ENCODE data around the gene RTBDN.

DNA sequence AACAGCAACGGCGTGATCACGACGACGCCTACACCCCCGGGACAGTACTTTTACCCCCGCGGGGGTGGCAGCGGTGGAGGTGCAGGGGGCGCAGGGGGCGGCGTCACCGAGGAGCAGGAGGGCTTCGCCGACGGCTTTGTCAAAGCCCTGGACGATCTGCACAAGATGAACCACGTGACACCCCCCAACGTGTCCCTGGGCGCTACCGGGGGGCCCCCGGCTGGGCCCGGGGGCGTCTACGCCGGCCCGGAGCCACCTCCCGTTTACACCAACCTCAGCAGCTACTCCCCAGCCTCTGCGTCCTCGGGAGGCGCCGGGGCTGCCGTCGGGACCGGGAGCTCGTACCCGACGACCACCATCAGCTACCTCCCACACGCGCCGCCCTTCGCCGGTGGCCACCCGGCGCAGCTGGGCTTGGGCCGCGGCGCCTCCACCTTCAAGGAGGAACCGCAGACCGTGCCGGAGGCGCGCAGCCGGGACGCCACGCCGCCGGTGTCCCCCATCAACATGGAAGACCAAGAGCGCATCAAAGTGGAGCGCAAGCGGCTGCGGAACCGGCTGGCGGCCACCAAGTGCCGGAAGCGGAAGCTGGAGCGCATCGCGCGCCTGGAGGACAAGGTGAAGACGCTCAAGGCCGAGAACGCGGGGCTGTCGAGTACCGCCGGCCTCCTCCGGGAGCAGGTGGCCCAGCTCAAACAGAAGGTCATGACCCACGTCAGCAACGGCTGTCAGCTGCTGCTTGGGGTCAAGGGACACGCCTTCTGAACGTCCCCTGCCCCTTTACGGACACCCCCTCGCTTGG lies 42.1 kb downstream of the RTBDN start:
- no peak for TF ChIP-seq RAD21 (IDR thresholded peaks at IDR 0.05 in 1 of 2, conservative IDR thresholded peaks at IDR 0.05 in 1 of 2; ENCODE audit: low read depth in 2 of 2, low read length in 2 of 2)
- no peak for TF ChIP-seq SP1 (IDR thresholded peaks at IDR 0.05; ENCODE audit: low read depth, low read length)
- TF ChIP-seq, protein P1, sequence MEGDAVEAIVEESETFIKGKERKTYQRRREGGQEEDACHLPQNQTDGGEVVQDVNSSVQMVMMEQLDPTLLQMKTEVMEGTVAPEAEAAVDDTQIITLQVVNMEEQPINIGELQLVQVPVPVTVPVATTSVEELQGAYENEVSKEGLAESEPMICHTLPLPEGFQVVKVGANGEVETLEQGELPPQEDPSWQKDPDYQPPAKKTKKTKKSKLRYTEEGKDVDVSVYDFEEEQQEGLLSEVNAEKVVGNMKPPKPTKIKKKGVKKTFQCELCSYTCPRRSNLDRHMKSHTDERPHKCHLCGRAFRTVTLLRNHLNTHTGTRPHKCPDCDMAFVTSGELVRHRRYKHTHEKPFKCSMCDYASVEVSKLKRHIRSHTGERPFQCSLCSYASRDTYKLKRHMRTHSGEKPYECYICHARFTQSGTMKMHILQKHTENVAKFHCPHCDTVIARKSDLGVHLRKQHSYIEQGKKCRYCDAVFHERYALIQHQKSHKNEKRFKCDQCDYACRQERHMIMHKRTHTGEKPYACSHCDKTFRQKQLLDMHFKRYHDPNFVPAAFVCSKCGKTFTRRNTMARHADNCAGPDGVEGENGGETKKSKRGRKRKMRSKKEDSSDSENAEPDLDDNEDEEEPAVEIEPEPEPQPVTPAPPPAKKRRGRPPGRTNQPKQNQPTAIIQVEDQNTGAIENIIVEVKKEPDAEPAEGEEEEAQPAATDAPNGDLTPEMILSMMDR (IDR thresholded peaks at IDR 0.05; ENCODE audit: control extremely low read depth in 1 of 3, insufficient read depth in 1 of 3, low read depth in 1 of 3, low read length in 3 of 3): peak in 1 of 3 experiments; percentile 7; a peak in 1 of 4 replicates
- no peak for TF ChIP-seq KDM1A (IDR thresholded peaks at IDR 0.05; ENCODE audit: borderline replicate concordance, low read length)
- no peak for TF ChIP-seq MAFK (IDR thresholded peaks at IDR 0.05; ENCODE audit: low read depth, low read length)
- no peak for TF ChIP-seq JUND (IDR thresholded peaks at IDR 0.05; ENCODE audit: low read length)
- TF ChIP-seq, protein P2, sequence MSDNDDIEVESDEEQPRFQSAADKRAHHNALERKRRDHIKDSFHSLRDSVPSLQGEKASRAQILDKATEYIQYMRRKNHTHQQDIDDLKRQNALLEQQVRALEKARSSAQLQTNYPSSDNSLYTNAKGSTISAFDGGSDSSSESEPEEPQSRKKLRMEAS (IDR thresholded peaks at IDR 0.05): peak; percentile 92
- TF ChIP-seq CHD2 (IDR thresholded peaks at IDR 0.05; ENCODE audit: low read length): no peak
- no peak for TF ChIP-seq SP2 (IDR thresholded peaks at IDR 0.05; ENCODE audit: low read length)
- peak; percentile 89; the same call in 1 of the 2 replicates for TF ChIP-seq POLR2AphosphoS5 (IDR thresholded peaks at IDR 0.05; ENCODE audit: low read depth, low read length)
- no peak for TF ChIP-seq EP300 (IDR thresholded peaks at IDR 0.05; ENCODE audit: borderline replicate concordance in 1 of 2, low read depth in 2 of 2, low read length in 2 of 2)
- peak; percentile 51 for TF ChIP-seq SAP30 (IDR thresholded peaks at IDR 0.05; ENCODE audit: insufficient read depth, insufficient replicate concordance, low read length)
- TF ChIP-seq YY1 (IDR thresholded peaks at IDR 0.05; ENCODE audit: low read depth, low read length): peak; percentile 32; the same call in 1 of the 2 replicates
- no peak for TF ChIP-seq EGR1 (IDR thresholded peaks at IDR 0.05; ENCODE audit: borderline replicate concordance, low read depth, low read length)

Measured in H1 (cell line).